WTC11 (cell line): Measurements from ENCODE around the gene SEPTIN1. TPM values are rescaled to one million over a fixed set of nuclear protein-coding genes. Genes with fewer than 3 reads are reported as not detected.
A peak's percentile ranks its signal among the peaks of the same experiment; 100 is the strongest.

Source experiments
- AR ChIP-seq: fragments of 250-450 bp; sonication (Bioruptor Pico); IDR thresholded peaks from 2 replicates; pipeline ENCODE4 v1.9.0; 2021; ENCODE audit warnings: mild to moderate bottlenecking
- ATF1 ChIP-seq: sonication (generic); formaldehyde crosslinking; IDR thresholded peaks from 2 replicates; pipeline ENCODE4 v1.8.1; 2023; ENCODE audit warnings: mild to moderate bottlenecking, moderate library complexity, missing genetic modification reagents
- ATF3 ChIP-seq: sonication (generic); formaldehyde crosslinking; conservative IDR thresholded peaks from 2 replicates; pipeline ENCODE4 v1.8.1; 2022; ENCODE audit warnings: mild to moderate bottlenecking, missing genetic modification reagents
- ELF4 ChIP-seq: sonication (generic); formaldehyde crosslinking; IDR thresholded peaks from 2 replicates; pipeline ENCODE4 v1.8.1; 2022; ENCODE audit warnings: low read depth, mild to moderate bottlenecking, moderate library complexity, missing genetic modification reagents
- EMX1 ChIP-seq: fragments of 250-450 bp; sonication (Bioruptor Pico); IDR thresholded peaks from 2 replicates; pipeline ENCODE4 v1.8.0; 2021; ENCODE audit warnings: mild to moderate bottlenecking
- ETV6 ChIP-seq: sonication (generic); formaldehyde crosslinking; IDR thresholded peaks from 2 replicates; pipeline ENCODE4 v1.8.1; 2022; ENCODE audit warnings: mild to moderate bottlenecking, missing genetic modification reagents
- IRF1 ChIP-seq: sonication (generic); formaldehyde crosslinking; IDR thresholded peaks from 2 replicates; pipeline ENCODE4 v1.8.0; 2023; ENCODE audit warnings: missing genetic modification reagents
- JUN ChIP-seq: sonication (generic); formaldehyde crosslinking; IDR thresholded peaks from 2 replicates; pipeline ENCODE4 v1.8.0; 2023; ENCODE audit warnings: mild to moderate bottlenecking, missing genetic modification reagents
- MAX ChIP-seq: sonication (generic); formaldehyde crosslinking; IDR thresholded peaks from 2 replicates; pipeline ENCODE4 v1.8.0; 2022; ENCODE audit warnings: mild to moderate bottlenecking, missing genetic modification reagents
- MLX ChIP-seq: sonication (generic); formaldehyde crosslinking; IDR thresholded peaks from 2 replicates; pipeline ENCODE4 v1.8.1; 2023; ENCODE audit warnings: mild to moderate bottlenecking, missing genetic modification reagents, moderate library complexity
- MXD4 ChIP-seq: fragments of 250-450 bp; sonication (Bioruptor Pico); IDR thresholded peaks from 2 replicates; pipeline ENCODE4 v1.8.0; 2021; ENCODE audit warnings: mild to moderate bottlenecking, moderate library complexity, borderline replicate concordance
- MYBL2 ChIP-seq: sonication (generic); formaldehyde crosslinking; IDR thresholded peaks from 2 replicates; pipeline ENCODE4 v1.8.1; 2023; ENCODE audit warnings: mild to moderate bottlenecking, moderate library complexity, missing genetic modification reagents
- NFE2L1 ChIP-seq: sonication (generic); formaldehyde crosslinking; IDR thresholded peaks from 2 replicates; pipeline ENCODE4 v1.8.1; 2023; ENCODE audit warnings: missing genetic modification reagents
- NR1H2 ChIP-seq: sonication (generic); formaldehyde crosslinking; IDR thresholded peaks from 2 replicates; pipeline ENCODE4 v1.9.0; 2021; ENCODE audit warnings: mild to moderate bottlenecking, moderate library complexity, missing genetic modification reagents
- NR2C2 ChIP-seq: sonication (generic); formaldehyde crosslinking; IDR thresholded peaks from 2 replicates; pipeline ENCODE4 v1.8.0; 2022; ENCODE audit warnings: mild to moderate bottlenecking, missing genetic modification reagents
- OVOL2 ChIP-seq: fragments of 250-450 bp; sonication (Bioruptor Pico); IDR thresholded peaks from 2 replicates; pipeline ENCODE4 v1.9.0; 2021; ENCODE audit warnings: mild to moderate bottlenecking, borderline replicate concordance
- PRRX2 ChIP-seq: fragments of 250-450 bp; sonication (Bioruptor Pico); IDR thresholded peaks from 2 replicates; pipeline ENCODE4 v1.8.0; 2021; ENCODE audit warnings: mild to moderate bottlenecking
- SMAD3 ChIP-seq: sonication (generic); formaldehyde crosslinking; IDR thresholded peaks from 2 replicates; pipeline ENCODE4 v1.8.0; 2022; ENCODE audit warnings: missing genetic modification reagents, mild to moderate bottlenecking, borderline replicate concordance
- SOX15 ChIP-seq: fragments of 250-450 bp; sonication (Bioruptor Pico); IDR thresholded peaks from 2 replicates; pipeline ENCODE4 v1.9.0; 2021; ENCODE audit warnings: mild to moderate bottlenecking
- TCF7 ChIP-seq: sonication (generic); formaldehyde crosslinking; IDR thresholded peaks from 2 replicates; pipeline ENCODE4 v1.8.0; 2022; ENCODE audit warnings: mild to moderate bottlenecking, low read depth, missing genetic modification reagents, moderate library complexity
- USF2 ChIP-seq: sonication (generic); formaldehyde crosslinking; IDR thresholded peaks from 2 replicates; pipeline ENCODE4 v1.8.1; 2023; ENCODE audit warnings: mild to moderate bottlenecking, missing genetic modification reagents, moderate library complexity
- ZNF121 ChIP-seq: sonication (generic); formaldehyde crosslinking; IDR thresholded peaks from 2 replicates; pipeline ENCODE4 v1.8.0; 2023; ENCODE audit warnings: missing genetic modification reagents
- ZNF281 ChIP-seq: sonication (generic); formaldehyde crosslinking; IDR thresholded peaks from 2 replicates; pipeline ENCODE4 v1.8.0; 2023; ENCODE audit warnings: mild to moderate bottlenecking, missing genetic modification reagents
- ZNF317 ChIP-seq: sonication (generic); formaldehyde crosslinking; IDR thresholded peaks from 2 replicates; pipeline ENCODE4 v1.8.1; 2023; ENCODE audit warnings: low read depth, mild to moderate bottlenecking, moderate library complexity, missing genetic modification reagents, borderline replicate concordance
- ZNF423 ChIP-seq: fragments of 250-450 bp; sonication (Bioruptor Pico); IDR thresholded peaks from 2 replicates; pipeline ENCODE4 v2.1.2; 2022; ENCODE audit warnings: mild to moderate bottlenecking, moderate library complexity
- total RNA-seq: library from RNA; stranded (reverse); gene quantifications from 3 replicates; pipeline ENCODE4 v1.2.3, GENCODE V29; 2021
- TF ChIP-seq, protein P1 (sequence below): sonication (generic); formaldehyde crosslinking; IDR thresholded peaks from 2 replicates; pipeline ENCODE4 v1.8.1; 2023; ENCODE audit warnings: mild to moderate bottlenecking, missing genetic modification reagents
- TF ChIP-seq, protein P2 (sequence below): sonication (generic); formaldehyde crosslinking; IDR thresholded peaks from 2 replicates; pipeline ENCODE4 v1.8.1; 2022; ENCODE audit warnings: low read depth, missing genetic modification reagents, borderline replicate concordance
- TF ChIP-seq, protein P3 (sequence below): fragments of 250-450 bp; sonication (Bioruptor Pico); IDR thresholded peaks from 2 replicates; pipeline ENCODE4 v1.9.0; 2021; ENCODE audit warnings: moderate library complexity, mild to moderate bottlenecking, inconsistent platforms, borderline replicate concordance

Gene SEPTIN1
- total RNA-seq, 1 experiment from 2014 or later: 2.3 TPM

GRCh38 chr16:30430428-30430970 lies 48.1 kb upstream of the SEPTIN1 start (continued):
- TF ChIP-seq ZNF281 (CRISPR knock-in tag) (0 out of 2 replicates have a peak, but pooled peaks have one; percentile 53), NR2C2 (CRISPR knock-in tag) (no peak; the same call in 1 of the 2 replicates), PRRX2 (CRISPR knock-in tag) (no peak), JUN (CRISPR knock-in tag) (no peak), SMAD3 (no peak), ELF4 (no peak), MAX (CRISPR knock-in tag) (peak; percentile 96), MXD4 (CRISPR knock-in tag) (no peak), NFE2L1 (CRISPR knock-in tag) (0 out of 2 replicates have a peak, but pooled peaks have one; percentile 69), SOX15 (CRISPR knock-in tag) (no peak), USF2 (CRISPR knock-in tag) (peak; percentile 64), ZNF121 (no peak), ZNF317 (CRISPR knock-in tag) (no peak), ETV6 (CRISPR knock-in tag) (no peak), OVOL2 (CRISPR knock-in tag) (no peak), TCF7 (CRISPR knock-in tag) (no peak; the same call in 1 of the 2 replicates), EMX1 (CRISPR knock-in tag) (no peak), ZNF423 (CRISPR knock-in tag) (no peak), MLX (CRISPR knock-in tag) (no peak), IRF1 (CRISPR knock-in tag) (no peak), ATF1 (CRISPR knock-in tag) (no peak), NR1H2 (no peak), ATF3 (CRISPR knock-in tag) (no peak), AR (CRISPR knock-in tag) (no peak), MYBL2 (CRISPR knock-in tag) (no peak)
- TF ChIP-seq, protein P1, sequence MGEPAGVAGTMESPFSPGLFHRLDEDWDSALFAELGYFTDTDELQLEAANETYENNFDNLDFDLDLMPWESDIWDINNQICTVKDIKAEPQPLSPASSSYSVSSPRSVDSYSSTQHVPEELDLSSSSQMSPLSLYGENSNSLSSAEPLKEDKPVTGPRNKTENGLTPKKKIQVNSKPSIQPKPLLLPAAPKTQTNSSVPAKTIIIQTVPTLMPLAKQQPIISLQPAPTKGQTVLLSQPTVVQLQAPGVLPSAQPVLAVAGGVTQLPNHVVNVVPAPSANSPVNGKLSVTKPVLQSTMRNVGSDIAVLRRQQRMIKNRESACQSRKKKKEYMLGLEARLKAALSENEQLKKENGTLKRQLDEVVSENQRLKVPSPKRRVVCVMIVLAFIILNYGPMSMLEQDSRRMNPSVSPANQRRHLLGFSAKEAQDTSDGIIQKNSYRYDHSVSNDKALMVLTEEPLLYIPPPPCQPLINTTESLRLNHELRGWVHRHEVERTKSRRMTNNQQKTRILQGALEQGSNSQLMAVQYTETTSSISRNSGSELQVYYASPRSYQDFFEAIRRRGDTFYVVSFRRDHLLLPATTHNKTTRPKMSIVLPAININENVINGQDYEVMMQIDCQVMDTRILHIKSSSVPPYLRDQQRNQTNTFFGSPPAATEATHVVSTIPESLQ: no peak
- TF ChIP-seq, protein P2, sequence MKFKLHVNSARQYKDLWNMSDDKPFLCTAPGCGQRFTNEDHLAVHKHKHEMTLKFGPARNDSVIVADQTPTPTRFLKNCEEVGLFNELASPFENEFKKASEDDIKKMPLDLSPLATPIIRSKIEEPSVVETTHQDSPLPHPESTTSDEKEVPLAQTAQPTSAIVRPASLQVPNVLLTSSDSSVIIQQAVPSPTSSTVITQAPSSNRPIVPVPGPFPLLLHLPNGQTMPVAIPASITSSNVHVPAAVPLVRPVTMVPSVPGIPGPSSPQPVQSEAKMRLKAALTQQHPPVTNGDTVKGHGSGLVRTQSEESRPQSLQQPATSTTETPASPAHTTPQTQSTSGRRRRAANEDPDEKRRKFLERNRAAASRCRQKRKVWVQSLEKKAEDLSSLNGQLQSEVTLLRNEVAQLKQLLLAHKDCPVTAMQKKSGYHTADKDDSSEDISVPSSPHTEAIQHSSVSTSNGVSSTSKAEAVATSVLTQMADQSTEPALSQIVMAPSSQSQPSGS (CRISPR knock-in tag): no peak
- TF ChIP-seq, protein P3, sequence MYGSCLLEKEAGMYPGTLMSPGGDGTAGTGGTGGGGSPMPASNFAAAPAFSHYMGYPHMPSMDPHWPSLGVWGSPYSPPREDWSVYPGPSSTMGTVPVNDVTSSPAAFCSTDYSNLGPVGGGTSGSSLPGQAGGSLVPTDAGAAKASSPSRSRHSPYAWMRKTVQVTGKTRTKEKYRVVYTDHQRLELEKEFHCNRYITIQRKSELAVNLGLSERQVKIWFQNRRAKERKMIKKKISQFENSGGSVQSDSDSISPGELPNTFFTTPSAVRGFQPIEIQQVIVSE (CRISPR knock-in tag): no peak
